ENCODE results near the gene ZBTB16. TPM values are rescaled to one million over a fixed set of nuclear protein-coding genes. Genes with fewer than 3 reads are reported as not detected.

The ZBTB16 gene
- total RNA-seq, 1 donor from 2014 or later, result 64.5 TPM

DNA sequence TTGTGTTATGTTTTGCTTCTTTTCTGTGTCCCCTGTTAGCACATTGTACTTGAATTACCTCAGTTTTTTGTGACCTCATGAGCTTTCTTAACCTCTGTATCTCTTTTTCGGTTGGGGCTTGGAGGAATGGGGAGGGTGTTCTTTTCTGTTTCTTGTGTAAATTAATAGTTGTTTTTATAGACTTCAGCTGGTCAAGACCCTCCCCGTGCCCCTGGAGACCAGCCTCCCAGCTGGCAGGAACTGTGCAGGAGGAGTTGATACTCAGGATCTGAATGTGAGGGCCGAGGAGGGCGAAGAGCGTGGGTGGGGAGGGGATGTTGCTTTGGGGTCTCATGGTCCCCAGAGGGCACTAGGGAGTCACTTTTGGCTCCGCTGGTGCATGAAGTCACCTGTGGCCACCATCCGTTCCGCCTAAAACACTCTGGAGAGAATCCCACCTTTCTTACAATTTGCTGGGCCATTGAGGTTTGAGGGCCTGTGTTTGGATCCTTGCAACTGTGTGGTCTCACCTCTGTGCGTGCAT lies 192.4 kb downstream of the ZBTB16 start:
- TF ChIP-seq, protein P1, sequence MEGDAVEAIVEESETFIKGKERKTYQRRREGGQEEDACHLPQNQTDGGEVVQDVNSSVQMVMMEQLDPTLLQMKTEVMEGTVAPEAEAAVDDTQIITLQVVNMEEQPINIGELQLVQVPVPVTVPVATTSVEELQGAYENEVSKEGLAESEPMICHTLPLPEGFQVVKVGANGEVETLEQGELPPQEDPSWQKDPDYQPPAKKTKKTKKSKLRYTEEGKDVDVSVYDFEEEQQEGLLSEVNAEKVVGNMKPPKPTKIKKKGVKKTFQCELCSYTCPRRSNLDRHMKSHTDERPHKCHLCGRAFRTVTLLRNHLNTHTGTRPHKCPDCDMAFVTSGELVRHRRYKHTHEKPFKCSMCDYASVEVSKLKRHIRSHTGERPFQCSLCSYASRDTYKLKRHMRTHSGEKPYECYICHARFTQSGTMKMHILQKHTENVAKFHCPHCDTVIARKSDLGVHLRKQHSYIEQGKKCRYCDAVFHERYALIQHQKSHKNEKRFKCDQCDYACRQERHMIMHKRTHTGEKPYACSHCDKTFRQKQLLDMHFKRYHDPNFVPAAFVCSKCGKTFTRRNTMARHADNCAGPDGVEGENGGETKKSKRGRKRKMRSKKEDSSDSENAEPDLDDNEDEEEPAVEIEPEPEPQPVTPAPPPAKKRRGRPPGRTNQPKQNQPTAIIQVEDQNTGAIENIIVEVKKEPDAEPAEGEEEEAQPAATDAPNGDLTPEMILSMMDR (IDR thresholded peaks at IDR 0.05; ENCODE audit: borderline replicate concordance), result no peak
- intact Hi-C loops (cut with micrococcal nuclease), result loop anchor here (10.0 kb wide), 1 partner anchor 77 kb away; no protein-coding TSS in a partner anchor
- Histone ChIP-seq H3K4me1 (peaks cover 62% of the 10 kb centered on the region), H3K4me3 (no peak overlapping the region), H3K36me3 (peaks cover 79% of the 10 kb centered on the region), H3K27me3 (ENCODE audit: low read depth) (no peaks in the 10 kb centered on the region), H3K27ac (replicated peaks) (peak overlapping the region; percentile 75), H3K9me3 (replicated peaks) (no peaks in the 10 kb centered on the region)
- DNase-seq, result no peak

DNA sequence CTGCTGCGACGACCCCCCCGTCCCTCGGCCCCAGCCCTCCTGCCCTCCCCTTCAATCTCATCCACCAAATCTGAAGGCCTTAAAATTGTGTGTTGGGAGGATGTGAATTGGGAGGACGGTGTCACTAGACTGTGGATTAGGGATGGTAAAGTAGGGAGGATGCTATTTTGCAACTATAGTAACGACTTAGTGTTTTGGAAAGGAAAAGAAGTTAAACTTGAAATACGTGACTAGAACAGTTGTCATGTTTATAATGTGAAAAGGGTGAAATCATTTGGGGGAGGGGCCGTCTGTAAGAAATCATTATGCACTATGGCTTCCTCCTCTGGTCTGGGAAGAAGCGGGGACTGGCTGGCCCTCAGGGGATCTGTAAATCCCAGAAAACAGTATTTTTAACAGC lies 193.3 kb downstream of the ZBTB16 start:
- H3K36me3 ChIP-seq, result peaks cover 70% of the 10 kb centered on the region
- peaks cover 70% of the 10 kb centered on the region for H3K4me1 ChIP-seq
- DNase-seq, result no peak
- intact Hi-C loops (cut with micrococcal nuclease), result loop anchor here (10.0 kb wide), 1 partner anchor 78 kb away; no protein-coding TSS in a partner anchor
- H3K27me3 ChIP-seq (ENCODE audit: low read depth), result no peaks in the 10 kb centered on the region
- no peak overlapping the region for H3K4me3 ChIP-seq
- TF ChIP-seq, protein P1 (IDR thresholded peaks at IDR 0.05; ENCODE audit: borderline replicate concordance), result no peak
- peak overlapping the region; percentile 75 for H3K27ac ChIP-seq (replicated peaks)
- no peaks in the 10 kb centered on the region for H3K9me3 ChIP-seq (replicated peaks)

DNA sequence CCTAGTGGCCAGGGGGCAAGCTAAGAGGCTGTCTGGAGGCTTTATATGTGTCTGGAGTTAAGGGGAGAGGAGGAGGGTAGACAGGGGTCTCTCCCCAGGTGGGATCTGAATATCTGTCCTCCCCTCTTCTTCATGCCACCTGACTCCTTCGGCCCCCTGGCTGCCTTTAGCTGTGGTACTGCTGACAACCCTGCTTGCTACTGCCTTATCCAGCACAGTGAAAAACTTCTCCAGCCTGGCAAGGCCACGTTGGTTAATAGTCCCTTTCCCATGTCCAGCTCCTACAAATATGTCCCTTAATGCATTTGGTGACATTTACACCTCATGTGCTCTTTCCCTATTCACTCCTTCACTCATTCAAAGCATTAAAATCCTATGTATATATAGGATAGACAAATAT lies 194.3 kb downstream of the ZBTB16 start:
- no peak for DNase-seq
- H3K4me1 ChIP-seq, result peaks cover 76% of the 10 kb centered on the region
- H3K4me3 ChIP-seq, result no peak overlapping the region
- peak overlapping the region; percentile 75 for H3K27ac ChIP-seq (replicated peaks)
- intact Hi-C loops (cut with micrococcal nuclease), result loop anchor here (10.0 kb wide), 1 partner anchor 79 kb away; no protein-coding TSS in a partner anchor
- TF ChIP-seq, protein P1 (IDR thresholded peaks at IDR 0.05; ENCODE audit: borderline replicate concordance), result no peak
- H3K27me3 ChIP-seq (ENCODE audit: low read depth), result no peaks in the 10 kb centered on the region
- H3K36me3 ChIP-seq, result peaks cover 60% of the 10 kb centered on the region
- no peaks in the 10 kb centered on the region for H3K9me3 ChIP-seq (replicated peaks)

DNA sequence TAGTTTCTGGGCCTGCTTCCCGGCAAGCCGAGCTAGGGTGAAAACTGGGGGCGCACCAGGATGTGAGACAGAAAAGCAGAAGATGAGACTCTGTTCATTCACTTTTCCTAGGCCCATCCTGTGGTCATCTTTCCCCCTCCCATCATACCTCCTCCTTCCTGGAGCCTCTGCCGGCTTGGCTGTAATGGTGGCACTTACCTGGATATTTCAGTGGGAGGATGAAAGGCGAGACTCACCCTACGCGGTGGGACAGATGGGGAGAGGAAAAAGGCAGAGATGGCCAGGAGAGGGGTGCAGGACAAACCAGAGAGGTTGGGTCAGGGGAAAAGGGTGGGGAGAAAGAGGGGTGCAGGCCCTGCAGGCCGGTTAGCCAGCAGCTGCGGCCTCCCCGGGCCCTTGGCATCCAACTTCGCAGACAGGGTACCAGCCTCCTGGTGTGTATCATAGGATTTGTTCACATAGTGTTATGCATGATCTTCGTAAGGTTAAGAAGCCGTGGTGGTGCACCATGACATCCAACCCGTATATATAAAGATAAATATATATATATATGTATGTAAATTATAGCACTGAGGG lies 195.1 kb downstream of the ZBTB16 start:
- Histone ChIP-seq H3K36me3 (peaks cover 54% of the 10 kb centered on the region), H3K9me3 (replicated peaks) (no peaks in the 10 kb centered on the region), H3K27me3 (ENCODE audit: low read depth) (no peaks in the 10 kb centered on the region), H3K4me1 (peaks cover 85% of the 10 kb centered on the region), H3K27ac (replicated peaks) (peak overlapping the region; percentile 75), H3K4me3 (no peak overlapping the region)
- no peak for DNase-seq
- TF ChIP-seq, protein P1 (IDR thresholded peaks at IDR 0.05; ENCODE audit: borderline replicate concordance), result no peak
- intact Hi-C loops (cut with micrococcal nuclease), result loop anchor here (10.0 kb wide), 1 partner anchor 80 kb away; no protein-coding TSS in a partner anchor

DNA sequence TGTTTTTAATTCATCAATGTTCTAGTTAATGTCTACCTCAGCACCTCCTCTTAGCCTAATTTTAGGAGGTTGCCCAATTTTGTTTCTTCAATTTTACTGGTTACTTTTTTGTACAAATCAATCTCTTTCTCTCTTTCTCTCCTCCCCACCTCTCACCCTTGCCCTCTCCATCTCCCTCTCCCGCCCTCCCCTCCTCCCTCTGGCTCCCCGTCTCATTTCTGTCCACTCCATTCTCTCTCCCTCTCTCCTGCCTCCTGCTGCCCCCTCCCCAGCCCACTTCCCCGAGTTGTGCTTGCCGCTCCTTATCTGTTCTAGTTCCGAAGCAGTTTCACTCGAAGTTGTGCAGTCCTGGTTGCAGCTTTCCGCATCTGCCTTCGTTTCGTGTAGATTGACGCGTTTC lies 195.8 kb downstream of the ZBTB16 start:
- TF ChIP-seq, protein P1 (IDR thresholded peaks at IDR 0.05; ENCODE audit: borderline replicate concordance), result no peak
- Histone ChIP-seq H3K27me3 (ENCODE audit: low read depth) (no peaks in the 10 kb centered on the region), H3K36me3 (peaks cover 48% of the 10 kb centered on the region), H3K9me3 (replicated peaks) (no peaks in the 10 kb centered on the region), H3K4me3 (no peak overlapping the region), H3K4me1 (peaks cover 92% of the 10 kb centered on the region), H3K27ac (replicated peaks) (no peak overlapping the region)
- intact Hi-C loops (cut with micrococcal nuclease), result loop anchor here (10.0 kb wide), 1 partner anchor 80 kb away; no protein-coding TSS in a partner anchor
- DNase-seq, result no peak
